Measurements from ENCODE around the gene SLC12A4. TPM values are rescaled to one million over a fixed set of nuclear protein-coding genes. Genes with fewer than 3 reads are reported as not detected.

Gene SLC12A4
- total and polyA plus RNA-seq, 4 donors = 8.0 to 37.3 (median 17.1) TPM

DNA sequence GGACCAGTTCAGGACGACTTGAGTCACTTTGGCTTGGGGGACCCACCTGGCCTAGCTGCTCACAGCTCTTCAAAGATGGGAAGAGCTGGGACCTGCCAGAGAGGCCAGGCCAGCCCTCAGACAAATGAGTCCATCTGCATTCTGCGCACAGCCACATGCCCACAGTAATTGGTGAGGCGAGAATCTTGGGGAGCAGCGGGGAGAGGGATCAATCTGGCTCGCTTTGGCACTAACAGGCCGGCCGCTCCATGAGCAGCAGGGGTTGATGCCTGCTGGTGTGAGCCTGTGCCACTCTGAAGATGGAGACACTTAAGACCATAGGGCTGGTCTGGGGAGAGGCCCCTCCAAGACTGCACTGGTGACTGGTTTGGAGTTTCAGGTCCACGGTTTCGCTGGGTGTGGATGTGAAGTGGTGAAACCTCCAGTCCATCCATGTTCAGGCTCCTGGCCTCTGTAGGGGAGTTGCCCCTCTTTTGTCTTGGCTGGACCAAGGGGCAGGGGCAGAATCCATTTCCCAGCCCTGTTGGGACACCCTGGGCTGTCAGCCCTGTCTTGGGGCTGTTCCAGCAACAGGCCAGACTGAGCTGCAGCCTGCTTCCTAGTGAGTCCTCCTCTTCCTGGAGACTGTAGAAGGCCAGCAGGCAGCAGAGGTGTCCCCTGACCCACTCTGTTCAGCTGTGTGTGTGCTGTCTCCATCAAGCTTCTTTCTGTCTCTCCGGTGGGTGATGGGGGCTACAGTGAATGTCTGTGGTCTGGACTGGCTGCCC, 44.1 kb downstream of the SLC12A4 start:
- H3K27ac ChIP-seq (ENCODE audit: low read depth in 1 of 2, low read length in 2 of 2) = no peak overlapping the region
- H3K4me3 ChIP-seq (ENCODE audit: low read depth in 1 of 3, low read length in 3 of 3) = no peak overlapping the region
- no peak overlapping the region for H3K9ac ChIP-seq (ENCODE audit: low read depth in 1 of 2, low read length in 2 of 2)
- no peaks in the 10 kb centered on the region for H3K9me3 ChIP-seq (ENCODE audit: control insufficient read depth in 4 of 4, low read length in 3 of 4)
- WGBS = 95% methylated on average over 10 of the region's 10 CpGs
- TF ChIP-seq, protein P1, sequence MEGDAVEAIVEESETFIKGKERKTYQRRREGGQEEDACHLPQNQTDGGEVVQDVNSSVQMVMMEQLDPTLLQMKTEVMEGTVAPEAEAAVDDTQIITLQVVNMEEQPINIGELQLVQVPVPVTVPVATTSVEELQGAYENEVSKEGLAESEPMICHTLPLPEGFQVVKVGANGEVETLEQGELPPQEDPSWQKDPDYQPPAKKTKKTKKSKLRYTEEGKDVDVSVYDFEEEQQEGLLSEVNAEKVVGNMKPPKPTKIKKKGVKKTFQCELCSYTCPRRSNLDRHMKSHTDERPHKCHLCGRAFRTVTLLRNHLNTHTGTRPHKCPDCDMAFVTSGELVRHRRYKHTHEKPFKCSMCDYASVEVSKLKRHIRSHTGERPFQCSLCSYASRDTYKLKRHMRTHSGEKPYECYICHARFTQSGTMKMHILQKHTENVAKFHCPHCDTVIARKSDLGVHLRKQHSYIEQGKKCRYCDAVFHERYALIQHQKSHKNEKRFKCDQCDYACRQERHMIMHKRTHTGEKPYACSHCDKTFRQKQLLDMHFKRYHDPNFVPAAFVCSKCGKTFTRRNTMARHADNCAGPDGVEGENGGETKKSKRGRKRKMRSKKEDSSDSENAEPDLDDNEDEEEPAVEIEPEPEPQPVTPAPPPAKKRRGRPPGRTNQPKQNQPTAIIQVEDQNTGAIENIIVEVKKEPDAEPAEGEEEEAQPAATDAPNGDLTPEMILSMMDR (IDR thresholded peaks at IDR 0.05; ENCODE audit: low read depth, low read length, missing input control) = no peak
- TF ChIP-seq TAF1 (conservative IDR thresholded peaks at IDR 0.05) (no peak), FOXA1 (IDR thresholded peaks at IDR 0.05) (no peak), GABPA (IDR thresholded peaks at IDR 0.05 in 1 of 2, conservative IDR thresholded peaks at IDR 0.05 in 1 of 2) (no peak), YY1 (IDR thresholded peaks at IDR 0.05) (no peak), FOXA2 (IDR thresholded peaks at IDR 0.05) (no peak), SP1 (IDR thresholded peaks at IDR 0.05) (no peak), HNF4G (IDR thresholded peaks at IDR 0.05) (no peak)
- peaks cover 3 to 27% (median 7%) of the 10 kb centered on the region in 4 donors for H3K36me3 ChIP-seq (ENCODE audit: control insufficient read depth in 4 of 4, insufficient read depth in 3 of 4, low read depth in 1 of 4, low read length in 3 of 4)
- peaks cover 0 to 3% (median 0%) of the 10 kb centered on the region in 4 donors for H3K4me1 ChIP-seq (ENCODE audit: control insufficient read depth in 4 of 4, insufficient read depth in 4 of 4, low read length in 3 of 4)
- no peaks in the 10 kb centered on the region for H3K27me3 ChIP-seq (ENCODE audit: control insufficient read depth in 4 of 4, insufficient read depth in 4 of 4, low read length in 3 of 4)
- no peak for DNase-seq (ENCODE audit: low spot score)

DNA sequence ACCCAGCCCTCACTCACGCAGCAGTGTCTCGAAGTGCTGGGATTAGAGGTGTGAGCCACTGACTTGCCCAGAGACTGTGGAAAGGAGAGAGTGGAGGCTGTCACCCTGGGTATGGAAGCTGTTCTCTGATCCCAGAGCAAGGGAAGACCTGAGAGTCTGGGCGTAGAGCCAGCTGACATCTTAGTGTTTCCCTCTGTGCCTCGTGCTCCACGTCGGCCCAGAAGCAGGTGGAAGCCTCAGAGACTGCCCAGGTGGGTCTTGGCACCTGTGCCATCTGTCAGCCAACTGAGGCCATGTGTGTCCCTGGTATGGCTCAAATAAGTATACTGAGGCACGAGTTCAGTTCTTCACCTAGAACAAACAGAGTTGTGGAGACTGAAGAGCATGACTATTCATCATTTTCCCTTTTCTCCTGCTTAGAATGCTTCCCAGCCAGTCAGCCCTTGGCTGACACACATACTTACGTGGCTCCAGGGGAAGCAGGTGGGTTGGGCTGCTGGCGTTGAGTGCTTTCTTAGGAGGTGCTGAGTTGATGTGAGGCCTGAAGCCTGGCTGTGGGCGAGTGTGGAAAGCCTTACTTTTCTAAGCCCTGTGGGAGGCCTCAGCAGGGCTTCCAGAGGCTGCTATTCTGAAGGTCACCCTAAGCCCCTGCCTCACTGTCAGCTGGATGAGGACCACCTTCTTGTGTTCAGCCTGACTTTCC, 44.9 kb downstream of the SLC12A4 start:
- H3K36me3 ChIP-seq (ENCODE audit: control insufficient read depth in 4 of 4, insufficient read depth in 3 of 4, low read depth in 1 of 4, low read length in 3 of 4) = peaks cover 0 to 26% (median 9%) of the 10 kb centered on the region in 4 donors
- no peak overlapping the region for H3K27ac ChIP-seq (ENCODE audit: low read depth in 1 of 2, low read length in 2 of 2)
- H3K4me3 ChIP-seq (ENCODE audit: low read depth in 1 of 3, low read length in 3 of 3) = no peak overlapping the region
- H3K9ac ChIP-seq (ENCODE audit: low read depth in 1 of 2, low read length in 2 of 2) = no peak overlapping the region
- WGBS = 81% methylated on average over 10 of the region's 10 CpGs
- no peak for DNase-seq (ENCODE audit: low spot score)
- H3K27me3 ChIP-seq (ENCODE audit: control insufficient read depth in 4 of 4, insufficient read depth in 4 of 4, low read length in 3 of 4) = no peaks in the 10 kb centered on the region
- peaks cover 0 to 3% (median 0%) of the 10 kb centered on the region in 4 donors for H3K4me1 ChIP-seq (ENCODE audit: control insufficient read depth in 4 of 4, insufficient read depth in 4 of 4, low read length in 3 of 4)
- TF ChIP-seq, protein P2, sequence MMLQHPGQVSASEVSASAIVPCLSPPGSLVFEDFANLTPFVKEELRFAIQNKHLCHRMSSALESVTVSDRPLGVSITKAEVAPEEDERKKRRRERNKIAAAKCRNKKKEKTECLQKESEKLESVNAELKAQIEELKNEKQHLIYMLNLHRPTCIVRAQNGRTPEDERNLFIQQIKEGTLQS (IDR thresholded peaks at IDR 0.05) = no peak
- TF ChIP-seq TAF1 (conservative IDR thresholded peaks at IDR 0.05) = no peak
- TF ChIP-seq, protein P1 (IDR thresholded peaks at IDR 0.05; ENCODE audit: low read depth, low read length, missing input control) = no peak
- TF ChIP-seq YY1 (IDR thresholded peaks at IDR 0.05) = no peak
- TF ChIP-seq RAD21 (IDR thresholded peaks at IDR 0.05) = no peak
- TF ChIP-seq REST (IDR thresholded peaks at IDR 0.05) = no peak
- no peak for TF ChIP-seq HNF4A (conservative IDR thresholded peaks at IDR 0.05)
- TF ChIP-seq FOXA2 (IDR thresholded peaks at IDR 0.05) = no peak
- TF ChIP-seq EGR1 (IDR thresholded peaks at IDR 0.05; ENCODE audit: low read depth in 2 of 2) = no peak
- no peak for TF ChIP-seq ZBTB33 (IDR thresholded peaks at IDR 0.05)
- TF ChIP-seq GABPA (IDR thresholded peaks at IDR 0.05 in 1 of 2, conservative IDR thresholded peaks at IDR 0.05 in 1 of 2) = no peak
- no peaks in the 10 kb centered on the region for H3K9me3 ChIP-seq (ENCODE audit: control insufficient read depth in 4 of 4, low read length in 3 of 4)

Measured in liver (tissue), 9 donors.